OCI-LY7 (cell line): ENCODE results near the gene WWOX. TPM values are rescaled to one million over a fixed set of nuclear protein-coding genes. Genes with fewer than 3 reads are reported as not detected.

Source experiments
- BruUV-seq: library from RNA; stranded (reverse); fragments of 400-500 nt; replicated peaks from 2 replicates; lab custom pipeline; 2021; lab: Mats Ljungman, UMichigan
- CTCF ChIA-PET: fragments of 300-600 bp; sonication (Branson Sonifier 250); formaldehyde crosslinking; loops from one replicate; lab custom pipeline; 2022; ENCODE audit warnings: antibody characterized with exemption; ENCODE audit not compliant: unreplicated experiment; lab: Charles Lee
- POLR2A ChIA-PET: fragments of 300-600 bp; sonication (Branson Sonifier 250); formaldehyde crosslinking; loops from one replicate; lab custom pipeline; 2022; ENCODE audit warnings: antibody characterized with exemption; lab: Charles Lee
- DNase-seq: peaks from one replicate; pipeline ENCODE4 v3.0.0-alpha.2; 2015; ENCODE audit warnings: low spot score
- H2AFZ ChIP-seq: fragments of 200-600 bp; sonication (generic), shearing (Covaris generic); 2 replicates; pipeline ENCODE4 v1.6.1; 2014; ENCODE audit warnings: mild to moderate bottlenecking, antibody characterized with exemption, low read length, moderate library complexity
- H3K27ac ChIP-seq: fragments of 200-600 bp; sonication (generic); 2 replicates; pipeline ENCODE4 v1.5.1; 2014; ENCODE audit warnings: mixed run types, low read depth, mild to moderate bottlenecking, moderate library complexity, low read length, inconsistent platforms; ENCODE audit not compliant: poor library complexity, severe bottlenecking
- H3K36me3 ChIP-seq: fragments of 200-600 bp; sonication (generic); 2 replicates; pipeline ENCODE4 v1.6.1; 2014; ENCODE audit warnings: mild to moderate bottlenecking, antibody characterized with exemption, low read length, moderate library complexity, mixed read lengths; ENCODE audit not compliant: insufficient read depth
- H3K4me1 ChIP-seq: fragments of 200-600 bp; sonication (generic); 2 replicates; pipeline ENCODE4 v1.5.1; 2014; ENCODE audit warnings: mild to moderate bottlenecking, low read length; ENCODE audit not compliant: insufficient read depth, poor library complexity, severe bottlenecking
- H3K4me2 ChIP-seq: fragments of 200-600 bp; sonication (generic); 2 replicates; pipeline ENCODE4 v1.6.1; 2014; ENCODE audit warnings: mild to moderate bottlenecking, low read length
- H3K4me3 ChIP-seq: fragments of 200-600 bp; sonication (generic); 2 replicates; pipeline ENCODE4 v1.5.1; 2014; ENCODE audit warnings: mild to moderate bottlenecking, low read depth, low read length; ENCODE audit not compliant: poor library complexity, severe bottlenecking
- H3K79me2 ChIP-seq: fragments of 200-600 bp; sonication (generic); 2 replicates; pipeline ENCODE4 v1.6.1; 2016; ENCODE audit warnings: low read depth, mild to moderate bottlenecking, low read length, moderate library complexity, mixed read lengths; ENCODE audit not compliant: insufficient read depth
- H3K9me2 ChIP-seq: fragments of 200-600 bp; sonication (generic); 2 replicates; pipeline ENCODE4 v1.6.1; 2016; ENCODE audit warnings: mild to moderate bottlenecking, low read length, mixed read lengths; ENCODE audit not compliant: insufficient read depth
- H3K9me3 ChIP-seq: fragments of 200-600 bp; sonication (generic); 2 replicates; pipeline ENCODE4 v1.6.1; 2014; ENCODE audit warnings: mild to moderate bottlenecking, mixed run types, low read length, mixed read lengths
- H4K20me1 ChIP-seq: fragments of 200-600 bp; sonication (generic); 2 replicates; pipeline ENCODE4 v1.6.1; 2014; ENCODE audit warnings: mild to moderate bottlenecking, antibody characterized with exemption, low read length, moderate library complexity, mixed read lengths; ENCODE audit not compliant: insufficient read depth
- EZH2phosphoT487 ChIP-seq: fragments of 200-600 bp; sonication (generic); IDR thresholded peaks from 2 replicates; pipeline ENCODE4 v1.6.1; 2018; ENCODE audit warnings: low read depth, borderline replicate concordance, mild to moderate bottlenecking, mixed run types, antibody characterized with exemption, low read length, moderate library complexity, mixed read lengths
- intact Hi-C: fragments of 100-400 bp; cut with micrococcal nuclease; formaldehyde crosslinking; loops from one replicate; pipeline ENCODE4 v1.10.0; 2022; ENCODE audit not compliant: unreplicated experiment
- total RNA-seq, 2 experiments: library from RNA; depleted of rRNA in 1 of 2; stranded (reverse); fragments of >200 nt in 1 of 2; shearing (Covaris generic) in 1 of 2; gene quantifications; 2 replicates each; pipeline ENCODE4 v1.2.3, GENCODE V29; 2014 to 2022
- TF ChIP-seq, protein P1 (sequence below): fragments of 200-600 bp; sonication (generic); conservative IDR thresholded peaks from 2 replicates; pipeline ENCODE4 v1.5.1; 2014; ENCODE audit warnings: mild to moderate bottlenecking, antibody characterized with exemption, low read length, moderate library complexity, mixed read lengths

The WWOX gene
- total RNA-seq, 2 experiments from 2014 or later, result 40.2 to 47.6 TPM

- TF ChIP-seq EZH2phosphoT487, result no peak
- TF ChIP-seq, protein P1, sequence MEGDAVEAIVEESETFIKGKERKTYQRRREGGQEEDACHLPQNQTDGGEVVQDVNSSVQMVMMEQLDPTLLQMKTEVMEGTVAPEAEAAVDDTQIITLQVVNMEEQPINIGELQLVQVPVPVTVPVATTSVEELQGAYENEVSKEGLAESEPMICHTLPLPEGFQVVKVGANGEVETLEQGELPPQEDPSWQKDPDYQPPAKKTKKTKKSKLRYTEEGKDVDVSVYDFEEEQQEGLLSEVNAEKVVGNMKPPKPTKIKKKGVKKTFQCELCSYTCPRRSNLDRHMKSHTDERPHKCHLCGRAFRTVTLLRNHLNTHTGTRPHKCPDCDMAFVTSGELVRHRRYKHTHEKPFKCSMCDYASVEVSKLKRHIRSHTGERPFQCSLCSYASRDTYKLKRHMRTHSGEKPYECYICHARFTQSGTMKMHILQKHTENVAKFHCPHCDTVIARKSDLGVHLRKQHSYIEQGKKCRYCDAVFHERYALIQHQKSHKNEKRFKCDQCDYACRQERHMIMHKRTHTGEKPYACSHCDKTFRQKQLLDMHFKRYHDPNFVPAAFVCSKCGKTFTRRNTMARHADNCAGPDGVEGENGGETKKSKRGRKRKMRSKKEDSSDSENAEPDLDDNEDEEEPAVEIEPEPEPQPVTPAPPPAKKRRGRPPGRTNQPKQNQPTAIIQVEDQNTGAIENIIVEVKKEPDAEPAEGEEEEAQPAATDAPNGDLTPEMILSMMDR, result no peak
- Histone ChIP-seq H4K20me1 (no peaks in the 10 kb centered on the region), H2AFZ (no peak overlapping the region), H3K4me1 (no peaks in the 10 kb centered on the region), H3K9me3 (no peaks in the 10 kb centered on the region), H3K36me3 (no peaks in the 10 kb centered on the region), H3K4me3 (no peak overlapping the region), H3K9me2 (no peaks in the 10 kb centered on the region), H3K4me2 (no peak overlapping the region), H3K27ac (no peak overlapping the region), H3K79me2 (no peaks in the 10 kb centered on the region)
- no TSS peak for BruUV-seq
- ChIA-PET POLR2A (no interaction called here), CTCF (interaction anchor here (0.6 kb wide), 1 partner anchor 30 kb away, joined by 3 read pairs; no protein-coding TSS in a partner anchor)
- no peak for DNase-seq
- intact Hi-C loops, result no loop called here
Measured at GRCh38 chr16:78640886-78641285, 541.4 kb downstream of the WWOX start.

DNA sequence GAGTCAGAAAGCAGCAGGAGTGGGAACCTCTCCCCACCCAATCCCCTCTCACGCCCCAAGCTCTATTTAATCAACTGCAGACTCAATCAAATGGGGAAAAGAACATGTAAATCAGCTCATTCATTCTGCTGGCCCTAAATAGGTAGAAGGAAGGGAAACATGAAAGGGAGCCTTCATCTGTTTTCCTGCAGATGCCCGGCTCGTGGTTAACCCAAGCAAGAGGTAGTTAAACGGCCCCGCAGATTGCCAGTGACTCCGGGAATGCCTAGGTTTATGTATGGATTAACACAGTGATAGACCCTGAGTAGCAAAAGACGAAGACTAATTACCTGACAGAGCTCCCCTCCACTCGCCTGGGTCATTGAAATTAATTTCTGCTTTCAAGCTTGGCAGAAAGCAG, 542.0 kb downstream of the WWOX start:
- Histone ChIP-seq H3K4me2 (no peak overlapping the region), H3K4me3 (no peak overlapping the region), H3K27ac (no peak overlapping the region), H3K9me3 (no peaks in the 10 kb centered on the region), H3K36me3 (no peaks in the 10 kb centered on the region), H4K20me1 (no peaks in the 10 kb centered on the region), H3K79me2 (no peaks in the 10 kb centered on the region), H3K9me2 (no peaks in the 10 kb centered on the region), H2AFZ (no peak overlapping the region), H3K4me1 (no peaks in the 10 kb centered on the region)
- TF ChIP-seq EZH2phosphoT487, result no peak
- TF ChIP-seq, protein P1, result no peak
- ChIA-PET POLR2A (no interaction called here), CTCF (interaction anchor here (0.6 kb wide), 1 partner anchor 29 kb away, joined by 3 read pairs; no protein-coding TSS in a partner anchor)
- DNase-seq, result no peak
- BruUV-seq, result no TSS peak
- intact Hi-C loops, result no loop called here

- Histone ChIP-seq H3K4me3 (no peak overlapping the region), H4K20me1 (no peaks in the 10 kb centered on the region), H3K36me3 (no peaks in the 10 kb centered on the region), H3K4me2 (no peak overlapping the region), H3K9me2 (no peaks in the 10 kb centered on the region), H3K79me2 (no peaks in the 10 kb centered on the region), H3K9me3 (no peaks in the 10 kb centered on the region), H3K27ac (no peak overlapping the region), H3K4me1 (no peaks in the 10 kb centered on the region), H2AFZ (no peak overlapping the region)
- no TSS peak for BruUV-seq
- POLR2A ChIA-PET, result interaction anchor here (0.5 to 0.6 kb wide), 3 partner anchors 9 to 658 kb away, joined by 3 to 6 read pairs (median 3); no protein-coding TSS in a partner anchor
- intact Hi-C loops, result no loop called here
- TF ChIP-seq EZH2phosphoT487, result no peak
- TF ChIP-seq, protein P1, result no peak
- no peak for DNase-seq
- CTCF ChIA-PET, result no interaction called here
Measured at GRCh38 chr16:78642621-78643285, 543.3 kb downstream of the WWOX start.
